Left ventricle myocardium superior (tissue), 1 donor: ENCODE measurements around the gene DOCK3. TPM values are rescaled to one million over a fixed set of nuclear protein-coding genes. Genes with fewer than 3 reads are reported as not detected.
"Not testable (repeated sequence)": the region's sequence is repeated elsewhere in the genome, so short reads cannot be mapped to it uniquely, and the experiment has no call there.

Experiments used
- ATAC-seq: fragments of 200-7000 bp; cut with Tn5 transposase; one replicate; pipeline ENCODE4 v1.9.1; 2020; ENCODE audit warnings: mild to moderate bottlenecking, moderate library complexity
- DNase-seq: peaks from one replicate; pipeline ENCODE4 v3.0.0-alpha.2; 2020
- intact Hi-C: fragments of 100-400 bp; cut with micrococcal nuclease; formaldehyde crosslinking; loops from one replicate; pipeline ENCODE4 v1.11.0; 2022
- total RNA-seq: library from RNA; stranded (reverse); fragmentation: NEBNext Ultra II Directional; extraction: Animal tissue kit (Norgen Biotek cat#: 25700); gene quantifications from one replicate; pipeline ENCODE4 v1.2.1, GENCODE V29; 2021
- donor health status: DM: no; HTN: yes; CAD: no; lungs with severe emphysema.

The DOCK3 gene
- total RNA-seq, 1 donor from 2014 or later: 3.8 TPM

DNA sequence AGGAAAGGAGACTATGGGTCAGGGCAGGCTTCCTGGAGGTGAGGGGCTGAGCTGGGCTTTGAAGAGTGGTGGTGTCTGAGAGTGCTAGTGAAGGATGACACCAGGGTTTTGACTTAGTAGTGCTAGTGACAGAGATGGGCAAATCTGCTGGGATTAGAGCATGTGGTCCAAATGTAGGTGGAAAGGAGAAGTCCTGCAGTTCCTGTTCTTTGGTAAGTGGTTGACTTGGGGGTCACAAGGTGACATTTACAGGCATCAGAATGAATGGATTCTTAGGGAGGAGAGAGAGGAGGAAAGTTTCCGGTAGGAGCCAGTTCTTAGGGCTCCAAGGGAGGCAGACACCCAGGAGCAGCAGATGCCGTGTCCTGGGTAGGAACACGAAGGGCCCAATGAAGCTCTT, 796 bp upstream of the DOCK3 start:
- intact Hi-C loops: no loop called here
- ATAC-seq: no peak
- no peak for DNase-seq

DNA sequence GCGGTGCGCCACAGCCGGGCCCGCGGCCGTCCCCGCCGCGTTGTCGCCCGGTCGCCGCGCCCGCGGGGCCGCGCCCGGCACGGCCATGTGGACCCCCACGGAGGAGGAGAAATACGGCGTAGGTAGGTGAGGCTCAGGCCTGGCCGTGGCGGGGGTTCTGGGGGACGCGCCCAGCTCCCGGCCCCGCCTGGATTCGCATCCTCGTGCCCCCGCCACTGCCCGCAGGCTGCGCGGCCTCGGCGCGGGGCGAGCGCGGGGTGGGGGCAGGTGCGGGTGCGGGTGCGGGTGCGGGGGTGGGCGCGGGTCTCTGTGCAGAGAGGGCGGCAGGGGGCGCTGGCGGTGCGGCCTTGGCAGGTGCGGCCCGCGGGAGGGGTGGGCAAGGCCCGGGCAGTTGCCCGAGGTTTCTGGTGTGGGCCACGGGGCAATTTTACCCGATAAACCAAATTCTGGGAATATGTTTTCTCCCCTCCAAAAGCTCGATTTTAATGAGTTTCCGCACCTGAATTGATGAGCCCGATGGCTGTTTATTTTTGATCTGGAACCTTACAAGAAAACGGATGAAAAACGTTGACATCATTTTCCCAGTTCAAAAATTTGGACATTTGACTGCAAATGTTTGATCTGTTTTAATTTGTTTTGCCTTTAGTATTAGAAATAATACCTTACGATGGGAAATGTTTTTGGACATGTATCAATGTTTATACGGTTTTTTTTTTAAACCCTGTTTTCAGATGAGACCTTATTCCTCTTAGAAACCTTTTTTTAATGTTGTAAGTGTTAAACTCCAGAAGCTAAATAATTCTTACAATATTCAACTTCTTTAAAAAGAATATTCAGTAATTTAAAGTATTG, 678 bp downstream of the DOCK3 start:
- intact Hi-C loops: no loop called here
- ATAC-seq: peak; percentile 71
- DNase-seq: peak; percentile 75

DNA sequence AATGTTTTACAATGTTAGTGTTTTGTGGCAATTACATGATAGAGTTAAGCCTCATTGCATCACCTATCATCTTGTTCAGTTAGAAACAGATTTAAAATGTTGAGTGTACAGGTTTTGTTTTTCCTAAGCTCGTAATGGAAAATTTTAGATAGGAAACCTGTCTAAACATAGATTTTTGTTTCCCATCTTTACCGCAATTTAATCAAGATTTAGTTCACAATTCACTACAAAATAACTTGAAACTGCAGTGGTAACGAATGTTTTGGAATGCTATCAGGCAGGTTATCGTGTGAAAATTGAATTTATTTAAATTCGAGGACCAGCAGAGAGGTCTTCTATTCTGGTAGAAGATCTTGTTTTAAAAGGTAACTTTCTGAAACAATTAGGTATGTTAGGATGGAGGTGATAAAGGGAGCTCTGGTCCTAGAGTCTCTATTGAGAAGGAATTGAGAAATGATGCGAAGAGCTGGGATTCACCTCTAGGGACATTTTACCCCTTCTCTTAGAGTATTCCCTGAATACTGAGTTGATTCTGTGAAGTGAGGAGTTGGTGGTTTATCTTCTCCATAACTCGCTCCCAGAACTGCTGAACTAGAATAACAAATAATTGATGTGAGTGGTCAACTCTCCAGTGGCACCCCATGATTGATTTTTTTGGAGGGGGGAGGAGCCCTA, 1.4 kb downstream of the DOCK3 start:
- intact Hi-C loops: no loop called here
- no peak for ATAC-seq
- DNase-seq: no peak

DNA sequence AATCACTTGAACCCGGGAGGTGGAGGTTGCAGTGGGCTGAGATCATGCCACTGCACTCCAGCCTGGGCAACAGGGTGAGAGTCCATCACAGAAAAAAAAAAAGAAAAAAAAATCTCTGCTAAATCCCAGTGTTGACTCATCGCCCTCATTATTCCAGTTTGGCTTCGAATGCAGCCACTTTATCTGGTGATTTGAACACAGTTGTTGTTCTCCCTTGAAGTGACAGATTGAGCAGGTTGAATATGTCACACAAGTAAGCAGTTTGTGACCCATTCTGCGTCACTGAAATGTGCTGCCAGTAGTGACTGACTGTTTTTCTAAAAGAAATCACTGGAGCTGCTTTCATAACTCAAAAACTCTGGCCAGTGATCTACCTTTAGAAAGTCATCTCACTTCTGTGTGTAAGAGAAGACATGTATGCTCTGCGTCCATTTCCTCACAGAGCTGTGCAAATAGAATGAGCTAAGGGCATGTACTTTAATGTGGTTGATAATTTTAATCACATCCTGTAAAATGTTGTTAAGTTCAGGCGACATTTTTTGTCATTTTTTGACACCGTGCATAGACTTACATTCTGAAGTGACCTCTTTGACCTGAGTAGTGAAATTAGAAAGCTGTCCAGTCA, 12.5 kb downstream of the DOCK3 start:
- no peak for DNase-seq
- intact Hi-C loops: no loop called here
- peak; percentile 89 for ATAC-seq

DNA sequence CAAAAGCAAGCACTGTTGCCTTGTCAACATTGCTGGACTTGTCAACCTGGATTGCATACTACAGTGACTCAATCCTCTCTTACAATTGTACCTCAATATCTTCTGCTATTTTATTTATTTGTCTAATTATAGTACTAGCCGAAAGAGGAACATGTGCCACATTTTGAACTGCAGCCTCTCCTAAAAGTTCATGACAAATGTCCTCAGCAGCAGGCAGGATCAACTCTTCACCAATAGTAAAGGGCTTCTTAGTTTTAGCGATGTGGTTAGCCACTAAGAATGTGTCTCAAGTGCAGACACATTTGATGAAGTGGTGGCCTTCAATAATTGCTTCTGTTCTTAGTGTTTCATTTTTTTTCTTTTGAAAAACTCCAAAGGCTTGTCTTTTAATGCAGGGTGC, 13.2 kb downstream of the DOCK3 start:
- ATAC-seq: peak; percentile 18
- no peak for DNase-seq
- intact Hi-C loops: no loop called here

DNA sequence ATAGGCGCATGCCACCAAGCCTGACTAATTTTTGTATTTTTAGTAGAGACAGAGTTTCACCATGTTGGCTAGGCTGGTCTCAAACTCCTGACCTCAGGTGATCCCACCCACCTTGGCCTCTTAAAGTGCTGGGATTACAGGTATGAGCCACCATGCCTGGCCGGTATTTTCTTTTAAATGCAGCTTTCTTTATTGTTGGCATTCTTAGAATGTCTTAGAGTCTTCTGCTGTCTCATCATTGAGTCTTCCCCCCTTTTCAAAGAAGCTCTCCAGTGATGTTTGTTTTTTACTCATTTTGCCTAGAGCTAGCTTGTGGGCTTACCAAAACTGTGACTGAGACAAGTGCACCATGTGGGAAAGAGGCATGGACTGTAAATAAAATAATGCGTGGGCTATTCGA, 13.9 kb downstream of the DOCK3 start:
- ATAC-seq, DNase-seq, intact Hi-C loops: not testable (repeated sequence)

DNA sequence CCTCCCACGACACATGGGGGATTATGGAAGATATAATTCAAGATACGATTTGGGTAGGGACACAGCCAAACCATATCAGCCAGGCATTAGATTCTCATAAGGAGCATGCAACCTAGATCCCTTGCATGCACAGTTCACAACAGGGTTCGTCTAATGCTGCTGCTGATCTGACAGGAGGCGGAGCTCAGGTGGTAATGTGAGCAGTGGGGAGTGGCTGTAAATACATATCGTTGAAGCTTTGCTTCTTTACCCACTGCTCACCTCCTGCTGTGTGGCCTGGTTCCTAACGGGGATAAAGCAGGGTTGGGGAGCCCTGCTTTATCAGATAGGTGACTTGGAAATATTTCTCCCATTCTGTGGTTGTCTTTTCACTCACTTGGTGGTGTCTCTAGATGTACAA, 14.8 kb downstream of the DOCK3 start:
- intact Hi-C loops: no loop called here
- no peak for ATAC-seq
- DNase-seq: no peak

DNA sequence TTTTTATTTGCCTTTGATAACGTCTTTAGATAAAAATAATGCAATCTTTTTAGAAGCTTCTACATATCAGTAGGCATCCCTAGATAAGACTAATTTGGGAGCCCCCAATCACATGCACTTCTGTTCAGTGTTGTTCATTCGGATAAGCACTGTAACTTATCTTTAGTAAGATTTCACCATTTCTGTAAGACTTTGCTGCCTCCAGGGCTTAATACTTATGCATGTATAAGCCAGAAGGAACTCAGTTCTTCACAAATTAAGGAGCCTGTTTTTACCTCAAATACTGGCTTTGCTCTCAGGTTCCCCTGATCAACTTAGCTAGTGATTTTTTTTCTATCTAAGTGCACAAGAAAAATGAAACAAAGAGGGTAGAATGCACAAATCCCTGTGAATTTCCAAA, 20.3 kb downstream of the DOCK3 start:
- DNase-seq (no peak), ATAC-seq (no peak)
- intact Hi-C loops: no loop called here

DNA sequence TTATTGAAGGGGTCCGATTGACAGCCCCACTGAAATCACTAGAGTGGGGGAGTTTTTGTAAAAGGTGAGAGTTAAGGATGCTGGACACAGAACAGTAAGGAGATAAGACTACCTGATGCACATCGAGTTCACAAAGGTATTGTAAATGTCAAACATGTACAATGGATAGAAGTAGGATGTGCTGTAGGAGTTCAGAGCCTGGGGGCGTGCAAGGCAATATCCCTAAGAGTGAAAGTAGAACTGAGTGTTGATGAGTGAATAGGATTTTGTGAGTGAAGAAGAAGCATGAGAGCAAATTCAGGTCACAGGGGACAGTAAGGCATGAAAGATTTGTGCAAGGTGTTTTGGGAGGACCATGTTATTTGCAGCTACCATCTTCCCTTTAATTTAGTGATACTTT, 21.5 kb downstream of the DOCK3 start:
- ATAC-seq (no peak), DNase-seq (no peak)
- intact Hi-C loops: no loop called here

DNA sequence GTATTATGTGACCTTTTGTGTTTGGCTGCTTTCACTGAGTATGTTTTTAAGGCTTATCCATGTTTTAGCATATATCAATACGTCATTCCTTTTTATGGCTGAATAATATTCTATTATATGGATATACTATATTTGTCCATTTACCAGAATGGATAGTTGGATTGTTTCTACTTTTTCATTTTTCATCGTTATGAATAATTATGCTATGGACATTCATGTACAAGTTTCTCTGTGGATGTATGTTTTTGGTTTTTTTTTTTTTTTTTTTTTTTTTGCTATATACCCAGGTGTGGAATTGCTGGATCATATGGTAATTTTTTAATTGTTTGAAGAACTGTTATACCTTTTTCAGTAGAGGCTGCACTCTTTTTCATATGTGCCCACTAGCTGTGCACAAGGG, 23.5 kb downstream of the DOCK3 start:
- intact Hi-C loops: no loop called here
- ATAC-seq: no peak

DNA sequence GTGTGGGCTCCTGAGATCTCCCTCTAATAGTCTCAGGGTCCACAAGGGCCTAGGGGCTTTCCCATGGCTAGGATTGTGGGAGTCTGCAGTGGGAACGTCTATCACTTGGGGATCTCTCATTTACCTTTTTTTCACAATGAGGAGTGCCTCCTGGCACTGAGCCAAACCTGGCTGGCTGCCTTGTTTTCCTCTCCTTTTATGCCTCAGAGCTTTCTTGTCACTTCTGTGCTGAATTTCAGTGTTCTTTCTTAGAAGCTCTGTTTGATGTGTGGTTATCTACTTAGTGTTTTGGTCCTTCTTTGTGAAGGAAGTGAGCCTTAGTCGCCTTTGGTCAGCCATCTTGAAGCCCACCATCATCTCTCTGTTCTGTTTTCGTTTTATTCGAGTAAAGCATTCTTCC, 33.9 kb downstream of the DOCK3 start:
- intact Hi-C loops: no loop called here
- ATAC-seq: no peak
- no peak for DNase-seq

More for the DNA sequence above, 23.5 kb downstream of the DOCK3 start:
- DNase-seq: no peak

DNA sequence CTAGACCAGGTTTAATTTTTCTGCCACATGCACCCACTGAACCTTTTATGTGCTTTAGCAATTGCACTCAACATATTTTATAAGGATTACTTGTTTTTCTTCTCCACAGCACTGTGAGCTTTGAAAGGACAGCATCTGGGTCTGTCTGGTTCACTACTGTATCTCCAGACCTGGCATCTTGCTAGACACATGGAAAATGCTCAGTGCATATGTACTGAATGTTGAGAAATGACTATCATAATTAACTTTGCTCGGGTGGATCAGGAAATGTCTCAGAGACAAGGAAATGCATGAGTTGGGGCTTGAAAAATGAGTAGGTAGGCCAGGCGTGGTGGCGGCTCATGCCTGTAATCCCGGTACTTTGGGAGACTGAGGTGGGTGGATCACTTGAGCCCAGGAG, 40.2 kb downstream of the DOCK3 start:
- intact Hi-C loops: no loop called here
- DNase-seq (no peak), ATAC-seq (no peak)

DNA sequence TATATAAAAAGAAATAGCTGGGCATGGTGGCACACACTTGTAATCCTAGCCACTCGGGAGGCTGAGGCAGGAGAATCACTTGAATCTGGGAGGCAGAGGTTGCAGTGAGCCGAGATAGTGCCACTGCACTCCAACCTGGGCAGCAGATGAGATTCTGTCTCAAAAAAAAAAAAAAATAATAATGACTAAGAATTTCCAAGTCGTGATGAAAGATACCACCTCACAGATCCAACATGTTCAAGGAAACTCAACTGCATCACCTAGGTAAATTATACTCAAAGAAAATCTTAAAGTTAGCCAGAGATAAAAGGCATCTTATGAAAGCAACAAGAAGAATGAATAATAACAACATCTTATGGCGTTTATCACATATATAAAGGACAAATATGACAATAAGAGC, 50.1 kb downstream of the DOCK3 start:
- intact Hi-C loops: no loop called here
- DNase-seq (no peak), ATAC-seq (no peak)

DNA sequence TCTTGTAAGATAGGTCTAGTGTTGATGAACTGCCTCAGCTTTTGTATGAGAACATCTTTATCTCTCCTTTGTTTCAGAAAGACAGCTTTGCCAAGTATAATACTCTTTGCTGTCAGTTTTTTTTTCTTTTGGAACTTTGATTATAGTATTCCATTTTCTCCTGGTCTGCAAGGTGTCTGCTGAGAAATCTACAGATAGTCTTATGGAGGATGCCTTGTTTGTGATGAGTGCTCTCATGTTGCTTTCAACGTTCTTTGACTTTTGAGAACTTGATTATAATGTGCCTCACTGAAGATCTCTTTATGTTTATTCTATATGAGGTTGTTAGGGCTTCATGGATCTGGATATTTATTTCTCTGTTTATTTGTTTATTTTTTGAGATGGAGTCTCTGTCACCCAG, 60.3 kb downstream of the DOCK3 start:
- no peak for DNase-seq

DNA sequence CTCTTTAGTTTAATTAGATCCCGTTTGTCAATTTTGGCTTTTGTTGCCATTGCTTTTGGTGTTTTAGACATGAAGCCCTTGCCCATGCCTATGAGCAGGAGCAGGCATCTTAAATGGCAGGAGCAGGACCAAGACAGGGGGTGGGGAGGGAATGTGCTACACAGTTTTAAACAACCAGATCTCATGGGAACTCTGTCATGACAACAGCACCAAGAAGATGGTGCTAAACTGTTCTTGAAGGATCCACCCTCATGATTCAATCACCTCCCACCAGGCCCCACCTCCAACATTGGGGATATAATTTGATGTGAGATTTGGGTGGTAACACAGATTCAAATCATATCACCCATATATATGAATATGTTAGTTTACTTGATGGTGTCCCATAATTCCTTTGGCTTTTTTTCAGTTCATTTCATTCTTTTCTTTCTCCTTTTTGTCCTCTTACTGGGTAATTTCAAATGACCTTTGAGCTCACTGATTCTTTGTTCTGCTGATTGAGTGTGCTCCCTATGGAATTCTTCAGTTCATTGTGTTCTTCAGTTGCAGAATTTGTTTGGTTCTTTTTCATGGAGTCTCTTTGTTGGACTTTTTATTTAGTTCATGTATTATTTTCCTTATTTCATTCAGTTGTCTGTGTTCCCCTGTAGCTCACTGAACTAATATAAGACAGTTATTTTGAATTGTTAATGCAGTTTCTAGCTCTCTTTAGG, 62.6 kb downstream of the DOCK3 start:
- intact Hi-C loops: no loop called here
- DNase-seq: no peak
- no peak for ATAC-seq

More for the DNA sequence above, 60.3 kb downstream of the DOCK3 start:
- intact Hi-C loops: no loop called here
- ATAC-seq: no peak

DNA sequence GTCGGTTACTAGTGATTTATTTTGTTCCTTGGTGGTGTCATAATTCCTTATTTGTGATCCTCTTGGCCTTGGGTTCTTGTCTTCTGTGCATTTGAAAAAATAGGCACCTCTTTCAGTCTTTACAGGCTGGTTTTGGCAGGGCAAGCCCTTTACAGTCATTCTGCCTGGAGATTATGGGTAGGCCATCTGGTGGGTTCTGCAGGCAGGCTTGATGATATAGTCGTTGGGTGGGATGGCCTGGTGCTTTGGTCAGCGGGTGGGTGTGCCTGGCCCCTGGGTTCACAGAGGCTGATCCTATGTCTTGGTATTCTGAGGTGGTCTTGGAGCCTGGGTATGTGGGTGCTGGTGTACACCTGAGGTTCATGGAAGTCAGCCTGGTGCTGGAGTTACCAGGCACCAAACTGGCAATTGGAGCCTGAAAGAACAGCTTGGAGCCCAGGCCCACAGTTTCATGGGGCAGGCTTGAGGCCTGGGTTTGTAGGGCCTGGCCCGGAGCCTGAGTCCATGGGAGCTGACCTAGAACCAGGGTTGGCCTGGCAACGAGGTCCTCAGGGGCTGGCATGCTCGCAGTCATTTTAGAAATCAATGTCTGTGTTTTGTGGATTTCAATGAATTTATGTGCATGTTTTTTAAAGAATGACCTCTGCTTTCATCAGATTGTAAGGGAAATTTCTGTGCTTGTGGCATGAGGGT, 63.3 kb downstream of the DOCK3 start:
- intact Hi-C loops: no loop called here
- DNase-seq (no peak), ATAC-seq (no peak)

DNA sequence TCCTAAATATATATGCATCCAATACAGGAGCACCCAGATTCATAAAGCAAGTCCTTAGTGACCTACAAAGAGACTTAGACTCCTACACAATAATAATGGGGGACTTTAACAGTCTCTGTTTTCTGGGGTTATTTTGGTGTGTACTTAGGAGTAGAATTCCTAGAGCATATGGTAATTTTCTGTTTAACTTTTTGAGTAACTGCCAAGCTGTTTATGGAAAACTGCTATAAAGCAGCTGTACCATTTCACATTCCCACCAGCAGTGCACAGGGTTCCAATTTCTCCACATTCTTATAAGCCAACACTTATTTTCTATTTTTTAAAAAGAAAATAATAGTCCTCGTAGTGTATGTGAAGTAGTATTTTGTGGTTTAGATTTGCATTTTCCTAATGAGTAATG, 68.9 kb downstream of the DOCK3 start:
- intact Hi-C loops: no loop called here
- ATAC-seq: no peak
- DNase-seq: no peak

DNA sequence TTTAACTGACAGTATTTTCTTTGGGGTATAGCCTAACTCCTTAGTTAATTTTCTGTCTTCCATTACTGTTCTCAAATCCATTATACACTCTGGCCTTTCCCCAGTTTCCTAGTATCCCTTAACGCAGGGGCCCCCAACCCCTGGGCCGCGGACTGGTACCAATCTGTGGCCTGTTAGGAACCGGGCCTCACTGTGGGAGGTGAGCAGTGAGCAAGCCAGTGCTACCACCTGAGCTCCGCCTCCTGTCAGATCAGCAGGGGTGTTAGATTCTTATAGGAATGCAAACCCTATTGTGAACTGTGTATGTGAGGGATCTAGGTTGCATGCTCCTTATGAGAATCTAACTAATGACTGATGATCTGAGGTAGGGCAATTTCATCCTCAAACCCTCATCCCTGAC, 75.1 kb downstream of the DOCK3 start:
- intact Hi-C loops: no loop called here
- DNase-seq (no peak), ATAC-seq (no peak)

DNA sequence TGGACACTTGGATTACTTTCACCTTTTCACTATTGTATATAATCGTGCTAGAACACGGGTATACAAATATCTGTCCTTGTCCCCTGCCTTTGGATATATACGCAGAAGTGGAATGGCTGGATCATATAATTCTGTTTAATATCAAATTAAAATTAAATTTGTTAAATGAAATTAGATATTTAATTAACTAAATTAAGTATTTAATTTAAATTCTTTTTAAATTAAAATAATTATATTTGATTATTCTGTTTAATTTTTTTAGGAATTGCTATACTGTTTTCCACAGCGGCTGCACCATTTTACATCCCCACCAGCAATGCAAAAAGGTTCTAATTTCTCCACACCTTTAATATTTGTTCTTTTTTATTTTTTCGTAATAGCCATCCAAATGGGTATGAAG, 84.3 kb downstream of the DOCK3 start:
- DNase-seq: no peak
- no peak for ATAC-seq
- intact Hi-C loops: no loop called here
